RKO (cell line): ENCODE data around the gene LHFPL3.
A peak's percentile ranks its signal among the peaks of the same experiment; 100 is the strongest.

ENCODE experiments used
- DNase-seq: peaks from one replicate; pipeline ENCODE4 v3.0.0-alpha.2; 2016; ENCODE audit warnings: low spot score

Gene LHFPL3

GRCh38 chr7:104371216-104371979 is 43.0 kb downstream of the LHFPL3 start:
- no peak for DNase-seq

- no peak for DNase-seq
These were observed 43.6 kb downstream of the LHFPL3 start for GRCh38 chr7:104371980-104372357.

GRCh38 chr7:104382616-104383015 is 54.2 kb downstream of the LHFPL3 start:
- DNase-seq: no peak

GRCh38 chr7:104386943-104387342 is 58.5 kb downstream of the LHFPL3 start:
- no peak for DNase-seq

GRCh38 chr7:104388222-104388621 is 59.8 kb downstream of the LHFPL3 start:
- DNase-seq: no peak

GRCh38 chr7:104395162-104395561 is 66.8 kb downstream of the LHFPL3 start:
- no peak for DNase-seq

- DNase-seq: no peak
These were observed 69.0 kb downstream of the LHFPL3 start for GRCh38 chr7:104397442-104397841.

GRCh38 chr7:104408371-104408770 is 80.0 kb downstream of the LHFPL3 start:
- no peak for DNase-seq

- DNase-seq: peak; percentile 48
These were observed 82.3 kb downstream of the LHFPL3 start for GRCh38 chr7:104410742-104411141.

GRCh38 chr7:104412911-104413310 is 84.5 kb downstream of the LHFPL3 start:
- no peak for DNase-seq

- DNase-seq: no peak
These were observed 85.8 kb downstream of the LHFPL3 start for GRCh38 chr7:104414216-104414615.

GRCh38 chr7:104415700-104416099 is 87.3 kb downstream of the LHFPL3 start:
- DNase-seq: peak; percentile 16

GRCh38 chr7:104416866-104417393 is 88.5 kb downstream of the LHFPL3 start:
- no peak for DNase-seq

- no peak for DNase-seq
These were observed 103.5 kb downstream of the LHFPL3 start for GRCh38 chr7:104431930-104432329.

GRCh38 chr7:104434129-104434528 is 105.7 kb downstream of the LHFPL3 start:
- DNase-seq: no peak

- no peak for DNase-seq
These were observed 114.1 kb downstream of the LHFPL3 start for GRCh38 chr7:104442481-104442880.

- DNase-seq: no peak
These were observed 115.6 kb downstream of the LHFPL3 start for GRCh38 chr7:104444017-104444416.

- DNase-seq: no peak
These were observed 117.0 kb downstream of the LHFPL3 start for GRCh38 chr7:104445393-104445792.

GRCh38 chr7:104450861-104451260 is 122.5 kb downstream of the LHFPL3 start:
- DNase-seq: no peak

- DNase-seq: no peak
These were observed 124.8 kb downstream of the LHFPL3 start for GRCh38 chr7:104453190-104453589.

GRCh38 chr7:104458875-104459274 is 130.5 kb downstream of the LHFPL3 start:
- no peak for DNase-seq

- no peak for DNase-seq
These were observed 140.9 kb downstream of the LHFPL3 start for GRCh38 chr7:104469166-104469820.

- no peak for DNase-seq
These were observed 152.1 kb downstream of the LHFPL3 start for GRCh38 chr7:104480529-104480928.
